Erythroblast (primary cell): Measurements from ENCODE around the gene CHST12.

Experiments
- GATA1 ChIP-seq: IDR thresholded peaks from 2 replicates; pipeline ENCODE4 v1.6.1; 2011; ENCODE audit warnings: low read depth, mild to moderate bottlenecking, control low read depth, low read length, moderate library complexity
- POLR2A ChIP-seq: IDR thresholded peaks from 2 replicates; pipeline ENCODE4 v1.6.1; 2011; ENCODE audit warnings: mild to moderate bottlenecking, low read length

GRCh38 chr7:2468227-2468626, 64.8 kb downstream of the CHST12 start:
- no peak for TF ChIP-seq POLR2A
- TF ChIP-seq GATA1, result no peak
